HG03469 (cell line): Measurements from ENCODE around the gene SMPD3.

Experiments
- ATAC-seq: cut with Tn5 transposase; IDR thresholded peaks from one replicate; pipeline ENCODE4 v1.9.1; 2021; ENCODE audit warnings: mild to moderate bottlenecking, moderate library complexity, moderate number of reproducible peaks; ENCODE audit not compliant: unreplicated experiment

Gene SMPD3

DNA sequence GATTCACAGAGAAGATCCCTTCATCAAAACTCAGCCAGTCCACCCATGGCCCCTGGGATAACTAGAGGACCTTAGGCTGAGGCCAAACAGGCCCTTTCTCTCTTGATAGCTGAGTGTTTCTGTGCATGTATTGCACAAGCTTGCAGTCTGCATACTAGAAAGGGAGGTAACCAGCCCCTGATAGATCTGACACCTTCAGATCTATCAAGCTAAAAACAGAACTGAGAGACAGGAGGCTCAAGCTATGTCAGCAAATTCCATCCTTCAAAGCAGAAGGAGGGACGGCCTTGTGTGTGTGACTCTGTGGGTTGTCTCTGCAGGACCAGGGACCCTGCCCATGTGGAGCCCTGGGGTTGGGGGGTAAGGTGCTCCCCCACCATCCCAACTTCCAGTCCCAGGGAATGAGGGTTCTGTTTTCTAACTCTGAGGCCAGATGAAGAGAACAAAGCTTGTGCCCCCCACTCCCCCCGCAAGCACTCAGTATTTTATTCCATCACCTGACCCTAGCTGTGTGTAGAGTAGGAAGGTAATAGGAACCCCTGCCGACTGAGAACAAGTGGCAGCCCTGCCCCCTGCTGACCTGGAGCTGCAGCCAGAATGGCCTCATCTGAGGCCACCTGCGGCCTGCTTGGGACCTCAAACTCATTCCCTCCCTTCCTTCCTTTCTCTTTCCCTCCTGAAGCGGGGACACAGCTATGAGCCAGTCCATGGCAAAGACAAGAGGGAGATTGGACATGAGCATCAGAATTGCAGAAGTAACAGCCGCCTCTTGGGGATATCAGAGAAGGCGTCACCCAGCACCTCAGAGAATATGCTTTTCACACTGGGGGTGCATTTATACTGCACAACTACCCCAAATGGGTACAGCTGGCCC lies 63.8 kb downstream of the SMPD3 start:
- no peak for ATAC-seq

DNA sequence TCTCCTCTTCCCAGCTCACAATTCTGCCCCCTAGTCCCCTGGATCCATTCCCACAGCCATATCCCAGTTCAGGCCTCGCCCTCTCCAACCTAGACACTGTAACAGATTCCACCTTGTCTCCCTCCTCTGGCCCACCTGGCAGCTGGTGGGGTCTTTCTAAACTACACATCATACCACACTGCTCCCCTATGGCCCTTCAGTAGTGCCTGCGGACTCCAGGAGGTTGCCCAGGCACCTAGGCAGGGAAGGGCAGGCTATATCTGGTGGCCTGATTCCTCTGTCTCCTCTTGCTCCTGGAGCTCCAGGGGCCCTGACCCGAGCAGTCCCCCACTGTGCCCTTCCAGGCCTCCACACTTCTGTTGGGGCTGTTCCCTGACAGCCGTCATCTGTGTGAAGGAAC lies 64.5 kb downstream of the SMPD3 start:
- no peak for ATAC-seq

DNA sequence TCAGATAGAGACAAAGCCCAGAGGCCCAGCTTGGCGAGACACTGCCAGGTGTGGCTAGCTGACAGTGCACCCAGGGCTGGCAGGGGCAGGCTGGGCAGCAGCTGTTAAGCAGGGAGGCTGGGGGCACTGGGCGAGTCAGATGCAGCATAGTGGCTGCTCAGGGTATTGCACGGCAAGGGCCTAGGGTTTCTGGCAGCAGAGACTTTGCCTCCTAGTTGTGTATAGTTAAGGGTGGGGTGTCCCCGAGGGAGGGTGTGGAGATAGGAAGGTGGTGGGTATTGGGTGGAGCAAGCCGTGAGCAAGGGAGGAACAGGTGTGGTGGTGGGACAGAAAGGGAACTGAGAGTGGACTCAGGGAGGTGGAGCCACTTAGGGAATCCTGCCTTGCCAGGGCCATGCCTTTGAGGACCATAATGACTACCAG lies 66.0 kb downstream of the SMPD3 start:
- ATAC-seq, result no peak

GRCh38 chr16:68381363-68381724 lies 67.0 kb downstream of the SMPD3 start:
- no peak for ATAC-seq

GRCh38 chr16:68380676-68381362 lies 67.5 kb downstream of the SMPD3 start:
- ATAC-seq, result no peak

DNA sequence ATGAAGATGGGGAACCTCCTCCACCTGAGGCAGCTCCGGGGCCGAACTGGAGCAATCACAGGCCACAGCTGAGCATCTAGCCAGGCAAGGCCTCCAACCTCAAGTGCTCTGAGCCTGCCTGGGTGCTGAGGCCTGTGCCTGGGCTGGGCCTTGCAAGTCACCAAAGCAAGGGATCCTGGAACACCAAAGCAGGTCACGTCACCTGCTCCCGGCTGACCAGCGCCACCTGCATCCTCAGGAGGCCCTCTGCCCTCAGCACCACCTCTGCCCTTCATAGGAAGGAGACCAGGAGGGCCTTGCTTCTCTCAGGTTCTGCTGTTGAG lies 68.0 kb downstream of the SMPD3 start:
- no peak for ATAC-seq

- no peak for ATAC-seq
These were observed 68.6 kb downstream of the SMPD3 start for GRCh38 chr16:68379472-68380347.

DNA sequence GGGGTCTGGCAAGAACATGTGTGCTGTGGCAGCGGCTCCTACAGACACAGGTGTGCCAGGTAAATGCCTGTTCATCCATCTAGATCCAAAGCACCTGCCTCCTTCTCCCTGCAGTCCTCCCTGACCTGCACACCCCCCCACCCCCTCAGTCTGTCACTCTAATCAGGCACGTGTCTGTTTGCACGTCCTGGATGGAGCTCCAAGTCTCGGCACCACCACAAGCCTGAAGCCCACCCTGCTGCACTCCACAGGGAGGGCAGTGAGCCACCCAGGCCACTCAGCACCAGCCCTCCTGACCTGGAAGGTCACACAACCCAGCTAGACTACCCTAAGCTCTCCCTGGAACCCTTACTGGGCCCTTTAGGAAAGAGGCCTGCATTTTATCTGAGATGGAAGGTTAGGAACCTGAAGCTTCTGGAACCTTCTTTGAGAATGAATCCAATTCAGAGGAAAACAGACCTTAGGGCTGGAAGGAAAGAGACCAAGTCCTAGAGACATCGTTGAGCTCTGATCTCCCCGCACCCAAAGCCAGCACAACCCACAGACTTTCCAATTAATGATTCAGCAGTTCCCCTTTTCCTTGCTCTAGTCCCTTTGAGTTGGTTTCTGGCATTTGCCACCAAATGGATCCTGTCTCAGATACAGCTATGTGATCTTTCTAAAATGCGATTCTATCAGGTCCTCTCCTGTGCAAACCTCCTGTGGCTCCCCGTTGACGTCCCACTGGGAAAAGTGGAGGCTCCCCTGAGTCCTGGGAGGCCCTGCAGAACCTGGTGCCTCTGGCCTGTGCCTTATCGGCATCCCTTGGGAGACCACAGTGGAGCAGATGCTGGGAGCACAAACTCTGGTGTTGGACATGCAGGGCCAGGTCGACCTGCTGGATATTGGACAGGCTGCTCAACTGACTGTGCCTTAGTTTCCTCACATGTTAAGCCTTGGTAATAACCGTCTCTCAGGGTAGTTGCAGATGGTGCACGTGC lies 69.6 kb downstream of the SMPD3 start:
- no peak for ATAC-seq

- ATAC-seq, result no peak
These were observed 70.5 kb downstream of the SMPD3 start for GRCh38 chr16:68377667-68378393.

DNA sequence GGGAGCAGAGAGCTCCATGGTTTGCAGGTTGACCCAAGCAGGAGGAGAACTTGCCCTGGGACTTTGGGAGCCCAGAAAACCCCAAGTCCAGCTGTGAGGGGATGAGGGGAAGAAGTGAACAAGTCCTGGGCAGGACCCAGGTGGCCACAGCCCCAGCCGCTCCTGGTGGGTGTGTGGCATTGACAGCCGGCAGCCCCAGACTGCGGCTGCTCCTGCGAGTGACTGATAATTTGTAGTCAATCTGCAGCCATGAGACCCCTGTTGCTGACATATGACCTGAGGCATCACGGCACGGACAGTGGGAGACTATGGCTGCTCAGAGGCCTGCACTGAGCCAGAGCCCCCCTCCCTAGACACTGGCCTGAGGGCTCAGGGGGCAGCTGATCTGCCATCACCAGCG lies 71.1 kb downstream of the SMPD3 start:
- no peak for ATAC-seq

- no peak for ATAC-seq
These were observed 71.7 kb downstream of the SMPD3 start for GRCh38 chr16:68376590-68376989.

DNA sequence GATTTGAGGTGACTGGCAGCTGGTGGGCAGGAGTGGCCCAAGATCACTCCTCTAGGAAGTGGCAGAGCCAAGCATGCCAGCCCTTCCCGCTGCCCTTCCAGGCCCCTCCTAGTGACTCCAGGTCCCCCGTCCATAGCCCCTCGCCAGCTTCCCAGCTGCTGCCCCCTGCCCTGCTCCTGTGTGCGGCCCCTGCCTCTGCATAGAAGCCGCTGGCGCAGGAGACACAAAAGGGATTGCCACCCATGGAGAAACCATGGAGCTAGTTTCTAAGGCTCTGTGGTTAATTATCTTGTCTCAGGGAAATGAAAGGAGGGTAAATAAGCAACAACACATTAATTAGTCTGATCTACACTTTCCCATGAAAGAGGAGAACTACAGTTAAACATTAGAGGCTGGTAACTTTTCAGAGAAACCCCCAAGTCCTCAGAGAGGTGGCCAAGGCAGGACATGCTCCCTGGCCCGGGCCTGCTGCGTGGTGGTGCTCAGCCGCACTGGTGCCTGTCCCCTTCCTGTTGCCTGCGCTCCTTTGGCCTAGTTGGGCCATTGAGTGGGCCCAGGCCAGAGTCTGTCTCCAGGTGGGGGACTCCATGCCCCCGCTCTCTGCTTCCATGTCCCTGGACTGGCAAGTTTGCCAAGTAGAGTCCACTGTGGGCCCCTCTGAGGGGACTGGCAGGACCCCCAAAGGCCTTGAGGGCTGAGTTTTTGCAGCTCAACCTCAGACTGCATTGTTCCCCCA lies 72.3 kb downstream of the SMPD3 start:
- no peak for ATAC-seq

DNA sequence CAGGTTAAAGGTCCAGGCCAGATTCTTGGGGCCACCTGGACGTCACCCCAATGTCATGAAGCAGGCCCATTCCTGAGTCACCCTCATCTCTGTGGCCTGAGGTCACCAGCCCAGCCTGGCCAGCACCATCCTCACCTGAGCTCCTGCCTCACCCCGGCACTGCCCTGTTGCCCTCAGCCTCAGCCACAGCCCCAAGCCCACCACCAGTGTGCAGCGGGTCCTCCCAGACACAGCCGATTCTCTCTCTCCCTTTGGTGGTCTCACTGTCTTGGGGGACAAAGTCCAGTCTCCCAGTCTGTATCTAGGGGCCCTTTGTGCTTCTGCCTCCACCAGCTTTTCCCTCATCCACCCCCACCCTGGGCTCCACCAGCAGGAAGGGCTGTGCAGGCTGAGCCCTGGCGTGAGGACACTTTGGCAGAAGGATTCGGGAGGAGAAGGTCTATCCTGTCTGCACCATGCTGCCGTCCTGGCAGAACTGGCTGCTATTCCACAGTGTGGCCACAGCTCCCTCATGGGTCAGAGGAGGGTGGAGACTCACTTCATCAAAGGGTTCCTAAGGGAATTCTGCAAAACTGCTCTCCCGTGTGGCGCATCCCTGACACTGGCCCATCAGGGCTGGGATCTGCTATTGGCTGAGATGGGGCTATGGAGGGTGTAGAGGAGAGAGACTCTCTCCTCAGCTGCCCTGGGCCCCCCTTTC lies 73.2 kb downstream of the SMPD3 start:
- no peak for ATAC-seq

DNA sequence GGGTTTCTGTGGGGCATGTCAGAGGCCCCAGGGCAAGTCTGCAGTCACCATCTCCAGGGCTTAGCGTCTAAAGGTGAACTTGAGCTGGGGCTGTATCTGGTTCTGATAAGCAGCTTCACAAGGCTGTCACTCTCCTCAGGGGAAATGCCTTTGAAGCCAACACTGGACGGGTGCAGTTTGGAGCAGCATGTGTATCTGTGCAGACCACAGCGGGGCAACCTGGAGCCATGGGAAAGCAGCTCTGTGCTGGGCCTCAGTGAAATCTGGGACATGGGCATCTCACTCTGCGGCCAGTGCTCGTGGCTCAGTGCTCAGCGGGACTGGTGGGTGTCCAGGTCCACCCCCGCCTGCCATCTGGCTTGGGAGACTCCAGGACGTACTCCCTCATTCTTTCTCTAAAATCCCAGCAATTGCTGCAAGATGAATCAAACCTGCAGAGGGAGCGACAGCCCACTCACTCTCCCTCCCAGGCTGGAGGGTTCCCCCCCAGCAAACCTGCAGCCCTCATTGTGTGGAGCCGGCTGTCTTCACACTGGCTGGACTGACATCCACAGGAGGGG lies 74.0 kb downstream of the SMPD3 start:
- ATAC-seq, result no peak

- ATAC-seq, result no peak
These were observed 74.6 kb downstream of the SMPD3 start for GRCh38 chr16:68373528-68374245.

- no peak for ATAC-seq
These were observed 75.5 kb downstream of the SMPD3 start for GRCh38 chr16:68372806-68373205.

DNA sequence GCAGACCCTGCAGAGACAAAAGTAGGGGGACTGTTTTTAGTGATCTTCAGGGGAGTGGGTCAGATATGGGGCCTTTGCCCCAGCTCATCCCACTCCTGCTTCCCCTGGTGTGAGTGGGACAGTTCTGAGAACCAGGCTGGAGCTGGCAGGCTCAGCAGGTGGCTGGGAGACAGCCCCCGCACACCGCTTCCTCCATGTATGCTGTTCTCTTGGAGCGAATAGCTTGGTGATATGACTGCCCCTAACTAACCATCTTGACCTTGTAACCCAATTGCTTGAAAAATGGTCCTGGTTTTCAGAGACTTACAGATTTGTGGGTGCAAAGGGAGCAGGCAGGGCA lies 76.0 kb downstream of the SMPD3 start:
- ATAC-seq, result no peak
